ENCODE data around the gene LUC7L3.

The LUC7L3 gene

DNA sequence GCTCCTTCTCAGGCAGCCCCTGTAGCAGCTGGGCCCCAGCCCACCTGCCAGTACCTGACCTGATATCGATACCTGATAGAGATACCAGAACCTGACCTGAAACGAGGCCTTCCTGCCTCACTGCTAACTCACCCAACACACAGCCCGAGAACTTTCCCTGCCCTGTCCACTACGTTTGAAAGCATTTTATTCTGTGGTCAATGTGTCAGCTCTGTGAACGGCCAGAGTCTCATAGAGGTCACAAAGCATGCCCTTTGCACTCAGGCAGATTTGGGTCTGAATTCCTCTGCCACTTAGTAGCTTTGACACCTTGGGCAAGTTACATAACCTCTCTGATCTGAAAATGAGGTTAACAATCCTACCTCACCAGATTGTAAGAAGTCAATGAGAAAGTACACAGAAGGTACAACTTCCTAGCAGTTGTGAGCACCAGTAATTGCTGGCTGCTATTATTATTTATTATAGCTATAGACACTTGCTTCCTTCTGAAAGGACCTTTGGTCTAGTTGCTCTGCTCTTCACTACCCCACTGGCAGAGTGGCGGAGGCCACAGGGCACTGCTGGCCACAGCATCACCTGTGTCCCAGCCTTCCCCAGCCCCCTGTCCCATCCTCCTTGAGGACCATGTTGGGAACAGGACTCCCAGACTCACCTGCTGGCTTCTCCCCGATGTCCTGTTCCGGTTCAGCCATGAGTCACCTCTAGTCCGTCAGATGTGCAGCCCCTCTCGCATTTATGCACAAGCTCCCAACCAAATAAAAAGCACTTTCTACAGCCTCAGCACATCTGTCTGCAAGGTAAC lies 47.0 kb downstream of the LUC7L3 start:
- H3K9me3 Mint-ChIP-seq: no peaks in the 10 kb centered on the region
- peak overlapping the region; percentile 63 for H3K27ac Mint-ChIP-seq
- peaks cover 29% of the 10 kb centered on the region for H3K4me1 Mint-ChIP-seq (ENCODE audit: low read depth)
- H3K4me3 Mint-ChIP-seq: no peak overlapping the region
- H3K36me3 Mint-ChIP-seq (ENCODE audit: low read depth): no peaks in the 10 kb centered on the region
- no peaks in the 10 kb centered on the region for H3K27me3 Mint-ChIP-seq
- intact Hi-C loops (cut with micrococcal nuclease): no loop called here

DNA sequence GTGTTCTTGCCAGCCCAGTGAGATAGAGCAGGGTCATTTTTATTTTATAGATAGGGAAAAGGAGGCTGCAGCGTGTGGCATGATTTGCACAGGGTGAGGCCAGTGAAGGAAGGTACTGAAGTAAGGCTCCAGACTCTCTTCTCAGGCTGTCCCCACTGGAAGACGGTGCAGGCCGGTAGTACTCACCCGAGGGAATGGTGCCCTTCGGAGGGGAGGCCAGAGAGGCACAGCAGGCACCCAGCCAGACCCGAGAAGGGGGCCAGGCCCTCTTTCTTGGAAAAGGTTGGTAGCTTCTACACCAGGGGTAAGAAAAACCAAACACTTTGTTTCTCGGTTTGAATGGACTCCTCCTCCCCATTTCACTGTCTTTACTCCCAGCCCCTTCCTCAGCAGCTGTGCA lies 47.6 kb downstream of the LUC7L3 start:
- no peaks in the 10 kb centered on the region for H3K36me3 Mint-ChIP-seq (ENCODE audit: low read depth)
- H3K4me3 Mint-ChIP-seq: no peak overlapping the region
- H3K27me3 Mint-ChIP-seq: no peaks in the 10 kb centered on the region
- H3K27ac Mint-ChIP-seq: peak overlapping the region; percentile 4
- peaks cover 29% of the 10 kb centered on the region for H3K4me1 Mint-ChIP-seq (ENCODE audit: low read depth)
- H3K9me3 Mint-ChIP-seq: no peaks in the 10 kb centered on the region
- intact Hi-C loops (cut with micrococcal nuclease): no loop called here

DNA sequence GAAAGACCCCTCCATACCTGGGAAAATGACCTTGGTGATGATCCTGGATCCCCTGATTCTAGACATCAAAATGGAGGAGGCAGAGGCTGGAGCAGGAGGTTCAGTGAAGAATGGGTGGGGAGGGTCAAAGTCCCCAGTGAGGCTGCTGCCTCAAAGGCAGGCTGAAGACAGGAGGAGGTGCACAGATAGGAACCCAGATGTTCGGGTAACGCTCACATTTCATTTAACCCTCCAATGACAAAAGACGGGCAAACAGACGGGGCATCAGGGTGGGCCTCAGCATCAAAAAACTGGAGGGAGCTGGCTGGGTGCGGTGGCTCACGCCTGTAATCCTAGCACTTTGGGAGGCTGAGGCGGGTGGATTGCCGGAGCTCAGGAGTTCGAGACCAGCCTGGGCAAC lies 48.0 kb downstream of the LUC7L3 start, which contains the start of gene ANKRD40CL:
TSS of gene ANKRD40CL (minus strand) at position 73 of the 400 bp plus-strand sequence. CDS start 605 bp downstream, outside the sequence.
- H3K4me1 Mint-ChIP-seq (ENCODE audit: low read depth): peaks cover 29% of the 10 kb centered on the region
- intact Hi-C loops (cut with micrococcal nuclease): no loop called here
- H3K27me3 Mint-ChIP-seq: no peaks in the 10 kb centered on the region
- H3K27ac Mint-ChIP-seq: peak within 1 kb of the TSS; percentile 4
- H3K4me3 Mint-ChIP-seq: no peak within 1 kb of the TSS
- H3K36me3 Mint-ChIP-seq (ENCODE audit: low read depth): no peaks in the 10 kb centered on the region
- no peaks in the 10 kb centered on the region for H3K9me3 Mint-ChIP-seq

DNA sequence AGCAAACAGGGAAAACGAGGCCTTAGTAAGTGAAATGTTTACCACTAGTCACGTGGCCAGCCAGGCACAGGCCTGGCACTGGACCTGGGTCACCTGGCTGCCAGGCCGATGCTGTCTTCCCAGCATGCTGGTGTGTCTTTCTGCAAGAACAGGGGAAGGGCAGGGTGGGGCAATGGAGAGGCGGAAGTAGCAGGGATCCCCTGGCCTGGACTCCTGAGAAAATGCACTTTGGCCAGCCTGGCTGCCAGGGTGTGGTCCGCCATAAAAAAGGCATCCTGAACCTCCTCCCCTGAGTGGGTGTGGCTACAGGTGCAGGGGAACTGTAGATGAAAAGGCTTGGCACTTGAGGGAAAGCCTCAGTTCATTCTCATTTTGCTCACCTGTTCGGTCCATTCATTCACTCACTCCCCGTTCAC lies 49.0 kb downstream of the LUC7L3 start:
- H3K36me3 Mint-ChIP-seq (ENCODE audit: low read depth): no peaks in the 10 kb centered on the region
- H3K4me1 Mint-ChIP-seq (ENCODE audit: low read depth): peaks cover 24% of the 10 kb centered on the region
- no peak overlapping the region for H3K4me3 Mint-ChIP-seq
- no peaks in the 10 kb centered on the region for H3K9me3 Mint-ChIP-seq
- intact Hi-C loops (cut with micrococcal nuclease): no loop called here
- no peaks in the 10 kb centered on the region for H3K27me3 Mint-ChIP-seq
- no peak overlapping the region for H3K27ac Mint-ChIP-seq

DNA sequence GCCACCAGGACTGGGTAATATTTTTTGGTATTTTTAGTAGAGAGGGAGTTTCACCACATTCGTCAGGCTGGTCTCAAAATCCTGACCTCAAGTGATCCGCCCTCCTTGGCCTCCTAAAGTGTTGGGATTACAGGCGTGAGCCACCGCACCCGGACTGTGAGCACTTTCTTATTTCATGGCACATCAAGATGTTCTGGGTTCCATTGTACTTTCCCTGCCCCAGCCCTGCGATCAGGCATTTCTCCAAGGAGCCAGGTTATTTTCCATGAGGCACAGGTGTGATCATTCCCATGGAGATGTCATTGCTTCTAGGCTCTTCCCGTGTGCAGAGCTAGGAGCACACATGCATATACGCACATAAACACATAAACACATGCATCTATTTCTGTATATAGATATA lies 50.5 kb downstream of the LUC7L3 start:
- Mint-ChIP-seq H3K27me3 (no peaks in the 10 kb centered on the region), H3K4me3 (no peak overlapping the region), H3K36me3 (ENCODE audit: low read depth) (no peaks in the 10 kb centered on the region), H3K27ac (no peak overlapping the region), H3K4me1 (ENCODE audit: low read depth) (peaks cover 13% of the 10 kb centered on the region), H3K9me3 (no peaks in the 10 kb centered on the region)
- intact Hi-C loops (cut with micrococcal nuclease): no loop called here

DNA sequence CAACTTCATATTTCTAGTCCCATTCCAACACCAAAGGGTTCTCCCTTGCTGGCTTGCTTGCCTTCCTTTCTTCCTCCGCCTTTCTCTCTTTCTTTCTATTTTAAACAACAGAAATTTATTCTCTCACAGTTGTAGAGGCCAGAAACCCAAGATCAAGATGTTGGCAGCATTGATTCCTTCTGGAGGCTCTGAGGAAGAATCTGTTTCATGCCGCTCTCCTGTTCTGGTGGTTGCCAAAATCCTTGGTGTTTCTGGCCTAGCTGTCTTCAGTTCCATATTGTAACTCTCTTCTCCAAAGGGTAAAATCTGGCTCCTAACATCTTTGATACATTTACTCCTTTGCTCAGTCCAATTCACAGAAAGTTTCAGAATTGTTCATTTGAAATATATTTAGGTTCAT lies 50.9 kb downstream of the LUC7L3 start:
- intact Hi-C loops (cut with micrococcal nuclease): no loop called here
- H3K4me3 Mint-ChIP-seq: no peak overlapping the region
- H3K27ac Mint-ChIP-seq: no peak overlapping the region
- H3K9me3 Mint-ChIP-seq: no peaks in the 10 kb centered on the region
- H3K36me3 Mint-ChIP-seq (ENCODE audit: low read depth): no peaks in the 10 kb centered on the region
- peaks cover 10% of the 10 kb centered on the region for H3K4me1 Mint-ChIP-seq (ENCODE audit: low read depth)
- H3K27me3 Mint-ChIP-seq: no peaks in the 10 kb centered on the region

DNA sequence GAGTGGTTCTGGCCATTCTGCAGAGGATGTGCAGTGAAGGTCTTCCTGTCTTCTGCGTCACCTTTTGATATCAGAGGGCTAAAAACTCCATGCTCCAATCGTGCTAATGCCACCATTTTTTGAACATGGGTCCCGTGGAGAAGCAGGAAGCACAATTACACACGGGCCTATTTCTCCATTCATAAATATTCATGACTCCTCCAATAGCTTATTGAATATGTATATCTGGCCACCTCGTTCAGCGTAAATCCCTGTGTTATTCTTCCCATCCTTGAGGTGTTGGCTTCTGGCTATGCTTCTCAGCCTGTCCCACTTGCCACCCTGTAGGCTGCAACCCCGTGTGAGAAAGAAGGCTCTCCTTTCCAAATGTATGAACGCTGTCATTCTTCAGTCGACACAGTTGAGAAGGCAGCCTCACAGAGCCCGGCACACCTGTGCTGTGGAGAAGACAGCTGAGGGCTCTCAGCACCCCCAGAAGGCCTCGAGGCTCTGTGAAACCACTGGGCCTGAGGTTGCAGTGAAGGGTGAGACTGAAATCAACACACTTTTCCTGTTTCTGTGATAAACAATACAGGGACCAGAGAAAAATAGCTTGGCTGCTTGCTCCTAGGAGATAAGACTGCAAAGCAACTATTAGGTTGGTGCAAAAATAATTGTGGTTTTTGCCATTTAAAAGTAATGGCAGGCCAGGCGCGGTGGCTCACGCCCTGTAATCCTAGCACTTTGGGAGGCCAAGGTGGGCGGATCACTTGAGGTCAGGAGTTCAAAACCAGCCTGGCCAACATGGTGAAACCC lies 52.8 kb downstream of the LUC7L3 start:
- Mint-ChIP-seq H3K27me3 (no peaks in the 10 kb centered on the region), H3K9me3 (no peaks in the 10 kb centered on the region), H3K4me3 (no peak overlapping the region), H3K4me1 (ENCODE audit: low read depth) (no peaks in the 10 kb centered on the region), H3K27ac (no peak overlapping the region), H3K36me3 (ENCODE audit: low read depth) (no peaks in the 10 kb centered on the region)
- intact Hi-C loops (cut with micrococcal nuclease): no loop called here

DNA sequence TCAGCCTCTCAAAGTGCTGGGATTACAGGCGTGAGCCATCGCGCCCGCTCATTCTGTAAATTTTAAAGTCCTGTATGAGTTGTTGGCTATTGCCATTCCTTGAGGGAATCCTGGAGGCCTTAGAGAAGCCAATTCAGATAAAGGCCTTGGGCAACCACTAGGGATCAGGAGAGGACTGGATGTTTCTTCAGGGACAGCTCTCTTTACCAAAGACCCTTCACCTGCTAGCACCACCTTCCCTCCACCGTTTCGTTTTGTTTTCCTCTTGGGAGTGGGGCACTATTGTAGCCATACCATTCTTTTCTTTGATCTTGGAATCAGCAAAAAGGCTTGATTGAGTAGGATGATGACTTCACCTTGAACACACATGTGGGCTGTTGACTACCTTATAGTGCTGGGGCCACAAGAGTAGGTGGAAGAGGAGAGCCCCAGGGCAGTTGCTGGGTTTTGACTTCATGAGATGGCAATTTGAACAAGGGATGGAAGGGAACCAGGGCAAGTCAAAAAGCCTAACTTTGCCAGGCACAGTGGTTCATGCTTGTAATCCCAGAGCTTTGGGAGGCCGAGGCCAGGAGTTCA lies 54.9 kb downstream of the LUC7L3 start:
- Mint-ChIP-seq H3K9me3 (no peaks in the 10 kb centered on the region), H3K27ac (no peak overlapping the region), H3K36me3 (ENCODE audit: low read depth) (no peaks in the 10 kb centered on the region), H3K27me3 (no peaks in the 10 kb centered on the region), H3K4me3 (no peak overlapping the region), H3K4me1 (ENCODE audit: low read depth) (no peaks in the 10 kb centered on the region)
- intact Hi-C loops (cut with micrococcal nuclease): no loop called here

DNA sequence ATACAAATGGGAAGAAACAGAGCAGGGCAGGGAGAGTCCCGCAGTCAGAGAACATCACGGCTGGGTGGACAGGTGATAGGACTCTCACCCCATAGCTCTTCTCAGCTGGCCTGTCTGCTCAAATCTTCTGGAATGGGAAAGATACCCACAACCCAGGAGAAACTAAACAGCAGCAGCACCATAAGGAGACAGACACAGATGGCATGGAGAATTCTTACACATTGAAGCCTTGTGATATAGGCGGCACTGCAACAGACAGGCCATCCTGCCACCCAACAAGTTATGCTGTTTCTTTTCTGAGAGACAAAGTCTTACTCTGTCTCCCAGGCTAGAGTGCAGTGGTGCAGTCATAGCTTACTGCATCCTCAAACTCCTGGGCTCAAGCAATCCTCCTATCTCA lies 56.5 kb downstream of the LUC7L3 start:
- Mint-ChIP-seq H3K27ac (no peak overlapping the region), H3K36me3 (ENCODE audit: low read depth) (no peaks in the 10 kb centered on the region), H3K9me3 (no peaks in the 10 kb centered on the region), H3K4me1 (ENCODE audit: low read depth) (no peaks in the 10 kb centered on the region), H3K4me3 (no peak overlapping the region), H3K27me3 (peaks cover under 1% of the 10 kb centered on the region)
- intact Hi-C loops (cut with micrococcal nuclease): no loop called here

DNA sequence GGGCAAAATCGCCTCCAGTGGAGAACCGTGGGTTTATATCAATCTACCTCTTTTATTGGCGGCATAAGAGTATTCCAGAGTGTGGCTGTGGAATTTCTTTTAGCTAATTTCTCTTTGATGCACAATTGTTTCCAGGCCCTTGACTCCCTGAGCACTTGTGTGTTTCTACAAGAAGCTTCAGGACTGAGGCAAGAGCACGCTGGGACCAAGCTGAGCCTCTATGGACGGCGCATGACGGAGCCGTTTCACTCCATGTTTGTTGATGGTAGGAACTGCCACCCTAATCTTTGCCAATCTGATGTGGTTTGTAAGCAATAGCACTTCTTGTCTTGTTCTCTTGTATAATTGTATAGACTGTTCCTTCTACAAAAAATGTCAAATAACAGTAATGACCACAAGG lies 59.1 kb downstream of the LUC7L3 start:
- H3K36me3 Mint-ChIP-seq (ENCODE audit: low read depth): no peaks in the 10 kb centered on the region
- no peaks in the 10 kb centered on the region for H3K4me1 Mint-ChIP-seq (ENCODE audit: low read depth)
- H3K27me3 Mint-ChIP-seq: peaks cover 15% of the 10 kb centered on the region
- no peaks in the 10 kb centered on the region for H3K9me3 Mint-ChIP-seq
- intact Hi-C loops (cut with micrococcal nuclease): no loop called here
- no peak overlapping the region for H3K4me3 Mint-ChIP-seq
- no peak overlapping the region for H3K27ac Mint-ChIP-seq

DNA sequence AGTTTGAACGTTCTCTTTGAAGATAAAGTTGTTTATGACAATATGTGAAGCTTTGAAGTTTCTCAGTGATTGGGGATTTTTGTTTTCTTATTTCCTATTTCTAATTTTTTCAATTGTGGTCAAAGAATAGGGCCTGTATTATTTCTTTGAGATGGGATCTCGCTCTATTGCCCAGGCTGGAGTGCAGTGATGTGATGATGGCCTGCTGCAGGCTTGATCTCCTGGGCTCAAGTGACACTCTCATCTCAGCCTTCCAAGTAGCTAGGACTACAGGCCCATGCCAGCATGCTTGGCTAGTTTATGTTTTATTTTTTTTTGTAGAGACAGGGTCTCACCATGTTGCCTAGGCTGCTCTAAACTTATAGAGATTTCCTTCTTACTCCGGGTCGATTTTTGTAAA lies 59.6 kb downstream of the LUC7L3 start:
- no peaks in the 10 kb centered on the region for H3K9me3 Mint-ChIP-seq
- H3K36me3 Mint-ChIP-seq (ENCODE audit: low read depth): no peaks in the 10 kb centered on the region
- intact Hi-C loops (cut with micrococcal nuclease): no loop called here
- no peak overlapping the region for H3K4me3 Mint-ChIP-seq
- peaks cover 15% of the 10 kb centered on the region for H3K27me3 Mint-ChIP-seq
- H3K27ac Mint-ChIP-seq: no peak overlapping the region
- H3K4me1 Mint-ChIP-seq (ENCODE audit: low read depth): no peaks in the 10 kb centered on the region

DNA sequence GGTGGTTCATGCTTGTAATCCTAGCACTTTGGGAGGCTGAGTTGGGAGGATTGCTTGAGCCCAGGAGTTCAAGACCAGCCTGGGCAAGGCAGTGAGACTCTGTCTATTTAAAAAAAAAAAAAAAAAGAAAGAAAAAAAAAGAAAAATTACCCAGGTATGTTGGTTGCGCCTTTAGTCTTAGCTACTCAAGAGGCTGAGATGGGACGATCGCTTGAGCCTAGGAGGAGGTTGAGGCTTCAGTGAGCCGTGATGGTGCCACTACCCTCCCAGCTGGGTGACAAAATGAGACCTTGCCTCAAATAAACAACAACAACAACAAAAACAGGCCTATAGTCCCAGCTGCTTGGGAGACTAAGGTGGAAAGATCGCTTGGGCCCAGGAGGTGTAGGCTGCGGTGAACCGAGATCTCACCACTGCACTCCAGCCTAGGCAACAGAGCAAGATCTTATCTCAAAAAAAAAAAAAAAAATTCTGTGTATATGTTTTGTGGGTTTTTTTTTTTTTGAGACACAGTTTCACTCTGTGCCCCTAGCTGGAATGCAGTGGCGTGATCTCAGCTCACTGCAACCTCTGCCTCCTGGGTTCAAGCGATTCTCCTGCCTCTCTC lies 60.4 kb downstream of the LUC7L3 start:
- Mint-ChIP-seq H3K27ac (no peak overlapping the region), H3K9me3 (no peaks in the 10 kb centered on the region), H3K4me3 (no peak overlapping the region), H3K4me1 (ENCODE audit: low read depth) (no peaks in the 10 kb centered on the region), H3K36me3 (ENCODE audit: low read depth) (no peaks in the 10 kb centered on the region), H3K27me3 (peaks cover 15% of the 10 kb centered on the region)
- intact Hi-C loops (cut with micrococcal nuclease): loop anchor here (5.0 kb wide), 1 partner anchor 177 kb away; no protein-coding TSS in a partner anchor

DNA sequence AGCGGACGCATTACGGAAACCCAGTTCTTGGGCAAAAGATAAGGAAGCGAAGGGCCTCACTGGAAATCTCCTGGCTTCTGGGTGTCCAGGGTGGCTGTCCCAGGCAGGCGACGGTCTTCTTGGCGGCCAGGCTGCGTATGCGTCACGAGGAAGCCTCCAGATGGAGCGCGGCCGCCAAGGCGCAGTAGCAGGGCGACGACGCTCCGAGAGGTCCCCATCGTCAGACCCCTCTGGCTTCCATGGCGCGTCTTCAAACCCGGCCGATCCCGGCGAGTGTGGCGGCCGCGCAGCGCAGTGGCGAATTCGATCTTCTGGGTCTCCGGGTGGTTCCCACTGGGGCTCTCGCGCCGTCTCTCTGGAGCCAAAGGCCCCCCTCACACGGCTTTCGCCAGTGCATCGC lies 61.8 kb downstream of the LUC7L3 start:
- Mint-ChIP-seq H3K27ac (no peak overlapping the region), H3K9me3 (no peaks in the 10 kb centered on the region), H3K36me3 (ENCODE audit: low read depth) (no peaks in the 10 kb centered on the region), H3K27me3 (peaks cover 15% of the 10 kb centered on the region), H3K4me3 (peak overlapping the region; percentile 28), H3K4me1 (ENCODE audit: low read depth) (no peaks in the 10 kb centered on the region)
- intact Hi-C loops (cut with micrococcal nuclease): loop anchor here (5.0 kb wide), 1 partner anchor 176 kb away; no protein-coding TSS in a partner anchor
